H1 (cell line): ENCODE measurements around the gene GDF15. TPM values are rescaled to one million over a fixed set of nuclear protein-coding genes. Genes with fewer than 3 reads are reported as not detected.

Experiments used
- CTCF ChIA-PET: fragments of 300-600 bp; sonication (Branson Sonifier 250); formaldehyde crosslinking; loops from one replicate; lab custom pipeline; 2021; ENCODE audit not compliant: partially characterized antibody; lab: Charles Lee
- POLR2A ChIA-PET: fragments of 300-600 bp; sonication (Branson Sonifier 250); formaldehyde crosslinking; loops from one replicate; lab custom pipeline; 2021; ENCODE audit warnings: inconsistent platforms; ENCODE audit not compliant: partially characterized antibody; lab: Charles Lee
- DNase-seq, 2 experiments: peaks; one replicate each; pipeline versions ENCODE4 v3.0.0 to v3.0.0-alpha.2; 2010 to 2022; ENCODE audit warnings: low spot score in 2 of 2, low read depth in 1 of 2, mixed read lengths in 1 of 2
- FAIRE-seq: peaks from 2 replicates; lab custom pipeline; 2011; peaks lifted over from hg19 to GRCh38; lab: Jason Lieb, UNC
- H2AFZ ChIP-seq: 2 replicates; pipeline ENCODE4 v1.8.1; 2012; ENCODE audit warnings: low read length, inconsistent platforms
- H2AK5ac ChIP-seq: 2 replicates; pipeline ENCODE4 v1.6.1; 2013; ENCODE audit warnings: low read depth, low read length
- H2BK120ac ChIP-seq: replicated peaks from 2 replicates; pipeline ENCODE3; 2013; ENCODE audit warnings: low read depth, low read length, inconsistent platforms
- H2BK12ac ChIP-seq: 2 replicates; pipeline ENCODE4 v1.6.1; 2013; ENCODE audit warnings: low read depth, low read length
- H2BK15ac ChIP-seq: 2 replicates; pipeline ENCODE4 v1.6.1; 2013; ENCODE audit warnings: low read length
- H2BK20ac ChIP-seq: 2 replicates; pipeline ENCODE4 v1.6.1; 2013; ENCODE audit warnings: low read length
- H2BK5ac ChIP-seq: 2 replicates; pipeline ENCODE4 v1.6.1; 2013; ENCODE audit warnings: low read depth, low read length
- H3K14ac ChIP-seq: 2 replicates; pipeline ENCODE4 v1.6.1; 2013; ENCODE audit warnings: inconsistent platforms; ENCODE audit not compliant: insufficient read length
- H3K18ac ChIP-seq: 2 replicates; pipeline ENCODE4 v1.6.1; 2013; ENCODE audit warnings: low read length; ENCODE audit errors: extremely low read depth
- H3K23ac ChIP-seq: 2 replicates; pipeline ENCODE4 v1.6.1; 2013; ENCODE audit warnings: inconsistent platforms; ENCODE audit not compliant: insufficient read length
- H3K23me2 ChIP-seq: 2 replicates; pipeline ENCODE4 v1.6.1; 2013; ENCODE audit warnings: low read depth, low read length
- H3K27ac ChIP-seq: 2 replicates; pipeline ENCODE4 v1.6.1; 2011; ENCODE audit warnings: low read depth, low read length, inconsistent platforms
- H3K27me3 ChIP-seq, 4 experiments: replicated peaks in 1 of 4; 1 replicate in 1 of 4; 2 replicates in 3 of 4; pipeline versions ENCODE4 v1.6.1 to v1.8.1; 2011 to 2013; ENCODE audit warnings: low read length in 3 of 4, mild to moderate bottlenecking in 3 of 4, inconsistent platforms in 2 of 4, mixed read lengths in 2 of 4, moderate library complexity in 1 of 4; ENCODE audit not compliant: control insufficient read depth in 3 of 4, insufficient read depth in 3 of 4; ENCODE audit errors: extremely low read depth in 1 of 4
- H3K36me3 ChIP-seq, 4 experiments: 2 replicates each; pipeline versions ENCODE4 v1.6.1 to v1.8.1; 2011 to 2013; ENCODE audit warnings: mild to moderate bottlenecking in 4 of 4, low read length in 3 of 4, moderate library complexity in 2 of 4, control low read depth in 1 of 4, inconsistent platforms in 1 of 4; ENCODE audit not compliant: insufficient read depth in 4 of 4, control insufficient read depth in 2 of 4
- H3K4ac ChIP-seq: replicated peaks from 2 replicates; pipeline ENCODE3; 2013; ENCODE audit warnings: low read length, low read depth, mixed read lengths, inconsistent platforms; ENCODE audit not compliant: insufficient read length
- H3K4me1 ChIP-seq, 4 experiments: replicated peaks in 1 of 4; 1 replicate in 1 of 4; 2 replicates in 3 of 4; pipeline versions ENCODE4 v1.6.1 to v1.8.1; 2011 to 2013; ENCODE audit warnings: low read length in 3 of 4, inconsistent platforms in 2 of 4, mixed read lengths in 1 of 4; ENCODE audit not compliant: insufficient read depth in 4 of 4, control insufficient read depth in 3 of 4
- H3K4me2 ChIP-seq, 2 experiments: 2 replicates each; pipeline versions ENCODE4 v1.6.1 to v1.8.1; 2011 to 2013; ENCODE audit warnings: low read depth in 2 of 2, low read length in 2 of 2, control low read depth in 1 of 2, inconsistent platforms in 1 of 2, mild to moderate bottlenecking in 1 of 2; ENCODE audit not compliant: insufficient read depth in 1 of 2
- H3K4me3 ChIP-seq, 4 experiments: fragments of 200-600, 300-600 bp in 1 of 4; sonication (generic), shearing (Covaris generic), sonication (Bioruptor Twin) in 1 of 4; 2 replicates each; pipeline versions ENCODE4 v1.5.1 to v1.8.1; 2011 to 2016; ENCODE audit warnings: low read length in 4 of 4, low read depth in 3 of 4, control low read depth in 2 of 4, inconsistent platforms in 2 of 4, mild to moderate bottlenecking in 2 of 4, mixed read lengths in 1 of 4, moderate library complexity in 1 of 4; ENCODE audit not compliant: insufficient read depth in 2 of 4; ENCODE audit errors: extremely low read depth in 1 of 4
- H3K56ac ChIP-seq: replicated peaks from 2 replicates; pipeline ENCODE3; 2013; ENCODE audit warnings: low read depth, mild to moderate bottlenecking, mixed read lengths, low read length, inconsistent platforms; ENCODE audit not compliant: insufficient read length
- H3K79me1 ChIP-seq: 2 replicates; pipeline ENCODE4 v1.6.1; 2013; ENCODE audit warnings: low read depth, low read length, control low read depth
- H3K79me2 ChIP-seq, 2 experiments: 2 replicates each; pipeline versions ENCODE4 v1.6.1 to v1.8.1; 2012 to 2013; ENCODE audit warnings: low read length in 2 of 2, mild to moderate bottlenecking in 2 of 2, inconsistent platforms in 1 of 2; ENCODE audit not compliant: insufficient read depth in 2 of 2, control insufficient read depth in 1 of 2
- H3K9ac ChIP-seq, 4 experiments: replicated peaks in 1 of 4; 1 replicate in 1 of 4; 2 replicates in 3 of 4; pipeline versions ENCODE4 v1.6.1 to v1.8.1; 2011 to 2013; ENCODE audit warnings: low read depth in 3 of 4, low read length in 3 of 4, control low read depth in 2 of 4, mild to moderate bottlenecking in 2 of 4, moderate library complexity in 2 of 4, inconsistent platforms in 1 of 4; ENCODE audit errors: extremely low read depth in 1 of 4
- H3K9me3 ChIP-seq, 2 experiments: 2 replicates each; pipeline versions ENCODE4 v1.6.1 to v1.8.1; 2012 to 2013; ENCODE audit warnings: mild to moderate bottlenecking in 2 of 2, moderate library complexity in 2 of 2, control low read depth in 1 of 2, inconsistent platforms in 1 of 2, low read depth in 1 of 2, low read length in 1 of 2, mixed read lengths in 1 of 2; ENCODE audit not compliant: insufficient read depth in 2 of 2
- H4K20me1 ChIP-seq, 2 experiments: replicated peaks in 1 of 2; 2 replicates each; pipeline versions ENCODE3 to v1.8.1; 2011 to 2013; ENCODE audit warnings: inconsistent platforms in 2 of 2, low read length in 2 of 2, mild to moderate bottlenecking in 1 of 2; ENCODE audit not compliant: insufficient read depth in 2 of 2, control insufficient read depth in 1 of 2
- H4K5ac ChIP-seq: 2 replicates; pipeline ENCODE4 v1.6.1; 2013; ENCODE audit warnings: low read length, low read depth, mixed read lengths, inconsistent platforms; ENCODE audit not compliant: insufficient read length
- H4K8ac ChIP-seq: 2 replicates; pipeline ENCODE4 v1.8.0; 2013; ENCODE audit warnings: mild to moderate bottlenecking, moderate library complexity, low read length, inconsistent platforms; ENCODE audit not compliant: insufficient read depth; ENCODE audit errors: extremely low read depth
- H4K91ac ChIP-seq: replicated peaks from 2 replicates; pipeline ENCODE3; 2013; ENCODE audit warnings: low read length, mixed read lengths, inconsistent platforms; ENCODE audit not compliant: insufficient read length
- CBX5 ChIP-seq: fragments of 300-800, 300-1000 bp; sonication (generic); IDR thresholded peaks from 2 replicates; pipeline ENCODE4 v1.7.1; 2016; ENCODE audit warnings: antibody characterized with exemption, low read length, low read depth
- CTBP2 ChIP-seq: IDR thresholded peaks from 2 replicates; pipeline ENCODE4 v1.7.0; 2011; ENCODE audit warnings: borderline replicate concordance, mild to moderate bottlenecking, moderate library complexity, mixed read lengths, low read length; ENCODE audit not compliant: insufficient read depth, insufficient read length
- HDAC6 ChIP-seq: IDR thresholded peaks from one replicate; pipeline ENCODE4 v1.7.1; 2012; ENCODE audit warnings: low read depth, mild to moderate bottlenecking, inconsistent platforms, low read length, moderate library complexity
- TEAD4 ChIP-seq: IDR thresholded peaks from 2 replicates; pipeline ENCODE4 v1.6.1; 2012; ENCODE audit warnings: low read depth, low read length, inconsistent platforms, mixed read lengths
- WGBS, 2 experiments: shearing (Covaris generic) in 1 of 2; methylation state at CpG; one replicate each; pipeline versions ENCODE4 v1.1.6 to v1.1.7; 2013 to 2015; ENCODE audit warnings: low lambda C conversion rate in 2 of 2, mixed read lengths in 2 of 2, inconsistent platforms in 1 of 2, low coverage in 1 of 2, missing lambda C conversion rate in 1 of 2; ENCODE audit not compliant: insufficient replicate concordance in 2 of 2, insufficient coverage in 1 of 2, insufficient read length in 1 of 2; ENCODE audit errors: extremely low coverage in 1 of 2, missing lambda C conversion rate in 1 of 2; 5-methylcytosine and 5-hydroxymethylcytosine counted together
- polyA plus RNA-seq, 7 experiments: library from polyadenylated mRNA; depleted of rRNA in 3 of 7; stranded (reverse) in 5 of 7; unstranded in 2 of 7; fragments of >200 nt in 5 of 7; fragments of 200-250 nt in 2 of 7; gene quantifications; 1 replicate in 5 of 7; 2 replicates in 1 of 7; 4 replicates in 1 of 7; pipeline versions ENCODE4 v1.2.1 to v1.2.3, GENCODE V29; 2011 to 2013; ENCODE audit warnings: missing spikeins in 2 of 7, mixed read lengths in 2 of 7
- total RNA-seq: library from RNA; stranded (reverse); fragmentation: NEBNext Ultra II Directional; extraction: Animal tissue kit (Norgen Biotek cat#: 25700); gene quantifications from 2 replicates; pipeline ENCODE4 v1.2.1, GENCODE V29; 2021

GDF15 gene
- total and polyA plus RNA-seq, 2 of the 8 experiments (the other 6 are each of a cell fraction or from before 2014, with no cell fraction given) = 4.1 to 8.5 TPM

GRCh38 chr19:18417250-18418028, 31.5 kb downstream of the GDF15 start:
- 0 out of 2 replicates have a peak overlapping the region, but pooled peaks have one; percentile 61 for H2BK20ac ChIP-seq
- 1% methylated on average over 38 of the region's 53 CpGs; no CpG with 5 or more reads in 1 of the 2 experiments for WGBS, 2 experiments
- DNase-seq (peak in 1 of 2 experiments; percentile 85), FAIRE-seq (no peak)
- peak overlapping the region; percentile 82 for H4K8ac ChIP-seq
- no peaks in the 10 kb centered on the region for H3K79me1 ChIP-seq
- H3K4me2 ChIP-seq = peak overlapping the region; percentile 70 to 88
- H3K23me2 ChIP-seq = peaks cover 19% of the 10 kb centered on the region; the same call in 1 of the 2 replicates
- H3K36me3 ChIP-seq = no peaks in the 10 kb centered on the region
- no peak overlapping the region for H3K23ac ChIP-seq
- no peak overlapping the region for H3K14ac ChIP-seq
- peak overlapping the region; percentile 28 for H2BK120ac ChIP-seq
- H3K27me3 ChIP-seq = peaks cover 5 to 29% (median 23%) of the 10 kb centered on the region in 4 experiments
- H2AFZ ChIP-seq = no peak overlapping the region
- ChIA-PET CTCF (interaction anchor here (0.6 to 11.0 kb wide), 11 partner anchors 8 to 523 kb away, joined by 3 to 177 read pairs (median 4); partner anchors contain the start of genes GDF15 and JUND), POLR2A (interaction anchor here (0.7 to 6.8 kb wide), 17 partner anchors 8 to 136 kb away, joined by 3 to 72 read pairs (median 4); partner anchors contain the start of genes JUND and PGPEP1)
- peak overlapping the region; percentile 10 for H3K18ac ChIP-seq
- peak overlapping the region; percentile 72 for H2BK5ac ChIP-seq
- H2BK12ac ChIP-seq = peak overlapping the region; percentile 99; the same call in 1 of the 2 replicates
- peaks cover 0 to 27% (median 21%) of the 10 kb centered on the region in 4 experiments; a peak in 6 of 7 replicates for H3K4me1 ChIP-seq
- H2BK15ac ChIP-seq = peak overlapping the region; percentile 99; the same call in 1 of the 2 replicates
- no peaks in the 10 kb centered on the region for H3K9me3 ChIP-seq
- H4K20me1 ChIP-seq = peaks cover 0 to 4% of the 10 kb centered on the region in 2 experiments
- H3K79me2 ChIP-seq = peaks cover 0 to 4% of the 10 kb centered on the region in 2 experiments; a peak in 1 of 4 replicates
- H3K4me3 ChIP-seq = peak overlapping the region; percentile 19 to 63 (median 36)
- H3K4ac ChIP-seq = peak overlapping the region; percentile 99
- no peak overlapping the region for H2AK5ac ChIP-seq
- H4K91ac ChIP-seq = peak overlapping the region; percentile 99
- peak overlapping the region; percentile 44 for H4K5ac ChIP-seq
- peak overlapping the region in 2 of 4 experiments; percentile 38 to 39; a peak in 2 of 7 replicates for H3K9ac ChIP-seq
- H3K56ac ChIP-seq = peak overlapping the region; percentile 53
- no peak overlapping the region; the same call in 1 of the 2 replicates for H3K27ac ChIP-seq
- TF ChIP-seq TEAD4 (no peak), CBX5 (no peak), HDAC6 (no peak), CTBP2 (peak; percentile 61)
